Measurements from ENCODE around the gene AKAP9. TPM values are rescaled to one million over a fixed set of nuclear protein-coding genes. Genes with fewer than 3 reads are reported as not detected.
"Not testable (repeated sequence)": the region's sequence is repeated elsewhere in the genome, so short reads cannot be mapped to it uniquely, and the experiment has no call there.

The AKAP9 gene
- total RNA-seq, 1 donor, result 86.3 TPM

- H3K4me1 ChIP-seq (ENCODE audit: insufficient read depth, low read length), result peaks cover 14% of the 10 kb centered on the region
- no peaks in the 10 kb centered on the region for H3K9me3 ChIP-seq (ENCODE audit: low read depth, low read length)
- H3K4me3 ChIP-seq (ENCODE audit: low read length), result peak overlapping the region; percentile 78
- H3K27me3 ChIP-seq (ENCODE audit: insufficient read depth, low read length), result no peaks in the 10 kb centered on the region
These were observed 194.6 kb downstream of the AKAP9 start for GRCh38 chr7:92135052-92135889.

GRCh38 chr7:92137557-92137956 lies 196.9 kb downstream of the AKAP9 start:
- Histone ChIP-seq H3K9me3 (ENCODE audit: low read depth, low read length) (no peaks in the 10 kb centered on the region), H3K27me3 (ENCODE audit: insufficient read depth, low read length) (no peaks in the 10 kb centered on the region)

GRCh38 chr7:92141161-92141560 lies 200.5 kb downstream of the AKAP9 start:
- Histone ChIP-seq H3K4me3 (ENCODE audit: low read length) (no peak overlapping the region), H3K27me3 (ENCODE audit: insufficient read depth, low read length) (no peaks in the 10 kb centered on the region), H3K4me1 (ENCODE audit: insufficient read depth, low read length) (no peaks in the 10 kb centered on the region), H3K9me3 (ENCODE audit: low read depth, low read length) (no peaks in the 10 kb centered on the region)

More at GRCh38 chr7:92137557-92137956, 196.9 kb downstream of the AKAP9 start:
- H3K4me3 ChIP-seq (ENCODE audit: low read length), result no peak overlapping the region
- peaks cover 14% of the 10 kb centered on the region for H3K4me1 ChIP-seq (ENCODE audit: insufficient read depth, low read length)

- not testable (repeated sequence) for H3K4me3 ChIP-seq (ENCODE audit: low read length); H3K4me1 ChIP-seq (ENCODE audit: insufficient read depth, low read length); H3K27me3 ChIP-seq (ENCODE audit: insufficient read depth, low read length); H3K9me3 ChIP-seq (ENCODE audit: low read depth, low read length)
These were observed 202.1 kb downstream of the AKAP9 start for GRCh38 chr7:92142791-92143190.

GRCh38 chr7:92143192-92143880 lies 202.7 kb downstream of the AKAP9 start:
- H3K4me1 ChIP-seq (ENCODE audit: insufficient read depth, low read length); H3K27me3 ChIP-seq (ENCODE audit: insufficient read depth, low read length); H3K9me3 ChIP-seq (ENCODE audit: low read depth, low read length); H3K4me3 ChIP-seq (ENCODE audit: low read length): not testable (repeated sequence)

- no peak overlapping the region for H3K4me3 ChIP-seq (ENCODE audit: low read length)
- no peaks in the 10 kb centered on the region for H3K9me3 ChIP-seq (ENCODE audit: low read depth, low read length)
- H3K27me3 ChIP-seq (ENCODE audit: insufficient read depth, low read length), result no peaks in the 10 kb centered on the region
- H3K4me1 ChIP-seq (ENCODE audit: insufficient read depth, low read length), result no peaks in the 10 kb centered on the region
These were observed 209.1 kb downstream of the AKAP9 start for GRCh38 chr7:92149736-92150239.

- no peaks in the 10 kb centered on the region for H3K9me3 ChIP-seq (ENCODE audit: low read depth, low read length)
- H3K27me3 ChIP-seq (ENCODE audit: insufficient read depth, low read length), result no peaks in the 10 kb centered on the region
- no peak overlapping the region for H3K4me3 ChIP-seq (ENCODE audit: low read length)
- no peaks in the 10 kb centered on the region for H3K4me1 ChIP-seq (ENCODE audit: insufficient read depth, low read length)
These were observed 209.9 kb downstream of the AKAP9 start for GRCh38 chr7:92150450-92151017.

- H3K9me3 ChIP-seq (ENCODE audit: low read depth, low read length), result no peaks in the 10 kb centered on the region
- no peaks in the 10 kb centered on the region for H3K27me3 ChIP-seq (ENCODE audit: insufficient read depth, low read length)
- H3K4me3 ChIP-seq (ENCODE audit: low read length), result no peak overlapping the region
- no peaks in the 10 kb centered on the region for H3K4me1 ChIP-seq (ENCODE audit: insufficient read depth, low read length)
These were observed 214.6 kb downstream of the AKAP9 start for GRCh38 chr7:92155108-92155739.

- no peak overlapping the region for H3K4me3 ChIP-seq (ENCODE audit: low read length)
- no peaks in the 10 kb centered on the region for H3K9me3 ChIP-seq (ENCODE audit: low read depth, low read length)
These were observed 216.3 kb downstream of the AKAP9 start for GRCh38 chr7:92156990-92157389.

GRCh38 chr7:92158660-92159575 lies 218.3 kb downstream of the AKAP9 start:
- Histone ChIP-seq H3K4me1 (ENCODE audit: insufficient read depth, low read length) (no peaks in the 10 kb centered on the region), H3K9me3 (ENCODE audit: low read depth, low read length) (no peaks in the 10 kb centered on the region), H3K27me3 (ENCODE audit: insufficient read depth, low read length) (no peaks in the 10 kb centered on the region), H3K4me3 (ENCODE audit: low read length) (no peak overlapping the region)

More at GRCh38 chr7:92156990-92157389, 216.3 kb downstream of the AKAP9 start:
- H3K4me1 ChIP-seq (ENCODE audit: insufficient read depth, low read length), result no peaks in the 10 kb centered on the region
- H3K27me3 ChIP-seq (ENCODE audit: insufficient read depth, low read length), result no peaks in the 10 kb centered on the region

Other genes starting within 250 kb of the AKAP9 start
- gene MTERF1, start 60.2 kb upstream of the AKAP9 start, total RNA-seq, result 14.5 TPM
- gene CYP51A1, start 193.6 kb downstream of the AKAP9 start, total RNA-seq, result 45.7 TPM
- 0.10 TPM for gene LRRD1, start 238.3 kb downstream of the AKAP9 start, total RNA-seq

Measured in mononuclear cell (primary cell).